OCI-LY7 (cell line): ENCODE data around the gene ERGIC3.

Experiments
- CTCF ChIP-seq: fragments of 200-600 bp; sonication (generic); conservative IDR thresholded peaks from 2 replicates; pipeline ENCODE4 v1.5.1; 2014; ENCODE audit warnings: mild to moderate bottlenecking, antibody characterized with exemption, low read length, moderate library complexity, mixed read lengths
- EZH2phosphoT487 ChIP-seq: fragments of 200-600 bp; sonication (generic); IDR thresholded peaks from 2 replicates; pipeline ENCODE4 v1.6.1; 2018; ENCODE audit warnings: low read depth, borderline replicate concordance, mild to moderate bottlenecking, mixed run types, antibody characterized with exemption, low read length, moderate library complexity, mixed read lengths

GRCh38 chr20:35546127-35546526, 4.2 kb downstream of the ERGIC3 start:
- no peak for TF ChIP-seq CTCF
- no peak for TF ChIP-seq EZH2phosphoT487
